ENCODE data around the gene ZNF837.

The ZNF837 gene

DNA sequence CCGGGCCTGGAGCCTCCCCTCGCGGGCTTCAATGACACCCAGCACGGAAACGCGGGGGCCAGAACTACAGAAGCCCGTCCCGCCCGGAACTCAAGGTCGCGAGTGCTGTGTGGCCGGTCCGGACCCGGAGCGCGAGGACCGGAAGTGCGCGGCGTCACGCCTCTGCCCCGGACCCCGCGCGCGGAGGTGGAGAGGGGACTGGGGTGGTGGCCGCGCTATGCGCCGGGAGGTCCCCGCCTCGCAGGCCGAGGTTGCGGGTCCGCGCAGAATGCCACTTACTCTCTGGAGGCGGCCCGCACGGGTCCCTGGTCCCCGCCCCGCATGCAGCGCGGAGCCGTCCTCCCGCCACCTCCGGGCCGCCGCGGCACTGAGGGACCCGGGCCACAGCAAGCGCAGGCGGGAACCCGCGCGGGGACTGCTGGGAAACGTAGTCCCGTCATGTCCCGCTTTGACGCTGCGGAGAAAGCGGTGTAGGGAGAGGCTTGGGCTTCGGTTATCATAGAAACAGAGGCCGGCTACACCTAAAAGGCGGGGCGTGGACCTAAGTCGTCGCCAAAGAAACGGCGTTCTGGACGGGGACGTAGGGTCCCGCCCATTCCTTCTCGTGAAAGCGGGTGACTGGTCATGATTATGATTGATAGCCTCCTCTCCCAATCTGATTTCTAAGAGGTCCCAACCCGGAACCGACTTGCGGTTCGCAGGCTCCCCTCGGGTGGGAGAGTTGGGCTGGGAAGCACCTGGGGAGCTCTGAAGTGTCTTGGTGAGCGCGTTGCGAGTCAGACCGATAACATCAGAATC is at the start of gene ZNF837:
TSS of gene ZNF837 (minus strand) at position 369 of the 798 bp plus-strand sequence. CDS start 11,698 bp downstream, outside the sequence.
- TF ChIP-seq CTCF (conservative IDR thresholded peaks at IDR 0.05; ENCODE audit: low read depth, low read length): no peak
- peak; percentile 100 for DNase-seq (ENCODE audit: low read depth)
- peak within 1 kb of the TSS; percentile 87 for H3K4me3 ChIP-seq (ENCODE audit: low read length)

DNA sequence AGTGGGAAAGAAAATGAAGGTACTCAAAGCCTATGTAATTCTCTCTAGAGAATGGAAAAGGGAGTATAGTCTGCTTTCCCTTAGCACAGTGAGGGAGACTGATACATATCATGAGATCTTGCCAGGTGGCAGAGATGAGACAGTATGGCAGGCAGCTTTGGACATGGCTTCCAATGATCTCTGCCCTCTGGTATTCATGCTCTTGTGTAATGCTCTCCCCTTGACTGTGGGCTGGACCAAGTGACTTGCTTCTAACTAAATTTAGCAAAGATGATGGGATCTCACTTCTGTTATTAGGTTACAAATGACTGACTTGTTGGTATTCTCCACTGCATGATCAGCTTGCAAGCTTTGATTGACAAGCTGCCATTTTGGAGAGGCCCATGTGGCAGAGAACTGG is 48.9 kb upstream of the ZNF837 start:
- no peak for DNase-seq (ENCODE audit: low read depth)
- TF ChIP-seq CTCF (conservative IDR thresholded peaks at IDR 0.05; ENCODE audit: low read depth, low read length): no peak
- no peak overlapping the region for H3K4me3 ChIP-seq (ENCODE audit: low read length)

- no peak for DNase-seq (ENCODE audit: low read depth)
- H3K4me3 ChIP-seq (ENCODE audit: low read length): no peak overlapping the region
- TF ChIP-seq CTCF (conservative IDR thresholded peaks at IDR 0.05; ENCODE audit: low read depth, low read length): no peak
Observed at GRCh38 chr19:58428617-58429016, 47.8 kb upstream of the ZNF837 start.

GRCh38 chr19:58417071-58417470 is 36.2 kb upstream of the ZNF837 start:
- no peak for DNase-seq (ENCODE audit: low read depth)
- no peak for TF ChIP-seq CTCF (conservative IDR thresholded peaks at IDR 0.05; ENCODE audit: low read depth, low read length)
- H3K4me3 ChIP-seq (ENCODE audit: low read length): no peak overlapping the region

GRCh38 chr19:58416604-58417003 is 35.8 kb upstream of the ZNF837 start:
- TF ChIP-seq CTCF (conservative IDR thresholded peaks at IDR 0.05; ENCODE audit: low read depth, low read length): no peak
- DNase-seq (ENCODE audit: low read depth): no peak

DNA sequence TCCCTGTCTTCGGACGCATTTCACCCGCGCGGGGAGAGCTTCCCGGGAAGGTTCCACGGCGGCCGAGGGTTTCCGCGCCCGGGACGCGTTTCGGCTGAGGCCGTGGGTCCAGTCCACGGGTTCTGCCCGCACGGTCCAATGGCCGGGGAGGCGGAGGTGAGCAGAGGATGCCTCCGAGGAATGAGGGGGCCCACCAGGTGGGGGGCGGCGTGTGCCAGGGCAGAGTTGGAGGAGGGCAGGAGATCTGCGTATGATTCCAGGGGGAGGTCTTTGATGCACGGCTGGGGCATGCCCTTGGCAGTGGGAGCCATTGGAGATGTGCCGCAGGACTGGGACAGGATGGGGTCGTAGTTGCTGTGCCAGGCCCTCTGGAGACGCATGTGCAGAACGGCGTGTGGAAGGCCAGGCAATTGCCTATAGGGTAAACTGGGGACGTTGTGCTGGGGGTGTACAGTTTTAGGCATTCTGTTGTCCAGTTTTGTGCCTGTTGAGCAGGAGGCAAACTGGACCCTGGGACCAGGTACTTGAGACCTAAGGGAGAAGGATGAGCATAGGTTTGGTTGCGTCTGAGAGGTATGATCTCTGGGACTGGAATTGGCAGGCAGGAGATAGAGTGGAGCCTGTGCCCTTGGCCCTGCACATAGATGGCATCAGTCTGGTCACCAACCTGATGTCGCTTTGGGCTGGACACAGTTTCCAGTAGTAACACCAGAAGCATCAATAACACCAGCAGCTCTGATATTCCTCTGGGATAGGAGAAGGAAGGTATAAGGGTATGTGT is 28.4 kb upstream of the ZNF837 start:
- H3K4me3 ChIP-seq (ENCODE audit: low read length): peak overlapping the region; percentile 88
- no peak for TF ChIP-seq CTCF (conservative IDR thresholded peaks at IDR 0.05; ENCODE audit: low read depth, low read length)
- no peak for DNase-seq (ENCODE audit: low read depth)

More at GRCh38 chr19:58416604-58417003, 35.8 kb upstream of the ZNF837 start:
- H3K4me3 ChIP-seq (ENCODE audit: low read length): no peak overlapping the region

All from retinal pigment epithelial cell (primary cell).